Lower leg skin (tissue), 4 donors: ENCODE results near the gene DDX47. TPM values are rescaled to one million over a fixed set of nuclear protein-coding genes. Genes with fewer than 3 reads are reported as not detected.

Experiments used
- DNase-seq, 2 donors: peaks; one replicate each; pipeline ENCODE4 v3.0.0-alpha.2; 2019; ENCODE audit warnings: low spot score in 2 of 2
- H3K4me3 ChIP-seq: fragments of 200-600 bp; sonication (generic); 2 replicates; pipeline ENCODE4 v1.5.1; 2017; ENCODE audit warnings: mild to moderate bottlenecking, low read depth; ENCODE audit not compliant: poor library complexity, severe bottlenecking
- POLR2A ChIP-seq, 2 donors: fragments of 450-650 bp; IDR thresholded peaks; one replicate each; pipeline ENCODE4 v1.6.1; 2016 to 2017; ENCODE audit warnings: antibody characterized with exemption in 2 of 2, mild to moderate bottlenecking in 1 of 2, moderate library complexity in 1 of 2
- WGBS, 2 donors: methylation state at CpG; one replicate each; pipeline ENCODE4 v1.1.5; 2018; 5-methylcytosine and 5-hydroxymethylcytosine counted together
- intact Hi-C: fragments of 100-400 bp; cut with DNase I; formaldehyde crosslinking; loops from one replicate; pipeline ENCODE4 v1.15.0; 2023; ENCODE audit warnings: low total_unique reads
- total RNA-seq, 4 donors: library from RNA; depleted of rRNA; stranded (reverse); fragments of >200 nt; gene quantifications; one replicate each; pipeline ENCODE4 v1.1.0, GENCODE V29; 2016
- TF ChIP-seq, protein P1 (sequence below), 3 donors: fragments of 450-650 bp; IDR thresholded peaks; one replicate each; pipeline ENCODE4 v1.5.1; 2016; ENCODE audit warnings: antibody characterized with exemption in 3 of 3, mild to moderate bottlenecking in 3 of 3, moderate library complexity in 2 of 3

Gene DDX47
- total RNA-seq, 4 donors from 2014 or later, result 38.7 to 59.8 (median 55.4) TPM

DNA sequence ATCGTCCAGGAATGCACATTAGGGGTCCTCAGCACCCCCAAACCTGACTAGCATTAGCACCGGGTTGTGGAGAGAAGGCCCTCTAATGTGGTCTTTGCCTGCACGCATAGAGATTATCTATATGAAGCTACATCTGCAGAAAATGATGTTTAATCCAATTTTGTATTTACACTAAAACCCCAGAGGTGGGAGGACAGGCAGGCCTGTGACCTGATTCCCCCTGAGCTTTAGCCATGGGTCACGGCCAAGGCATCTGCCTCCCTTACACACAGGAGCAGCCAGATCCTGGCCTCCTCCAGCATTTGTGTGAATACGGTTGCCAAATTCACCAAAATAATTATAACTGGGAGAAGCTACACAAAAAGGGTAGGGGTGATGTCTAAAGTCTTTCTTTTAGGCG lies 20.7 kb upstream of the DDX47 start:
- peak in 1 of 2 donors; percentile 26 for DNase-seq
- 45 to 47% methylated on average over 6 of the region's 6 CpGs for WGBS, 2 donors
- no peak overlapping the region for H3K4me3 ChIP-seq
- intact Hi-C loops, result loop anchor here (10.0 kb wide), 1 partner anchor 422 kb away; no protein-coding TSS in a partner anchor
- TF ChIP-seq POLR2A (IDR thresholded peaks at IDR 0.05), result no peak
- TF ChIP-seq, protein P1, sequence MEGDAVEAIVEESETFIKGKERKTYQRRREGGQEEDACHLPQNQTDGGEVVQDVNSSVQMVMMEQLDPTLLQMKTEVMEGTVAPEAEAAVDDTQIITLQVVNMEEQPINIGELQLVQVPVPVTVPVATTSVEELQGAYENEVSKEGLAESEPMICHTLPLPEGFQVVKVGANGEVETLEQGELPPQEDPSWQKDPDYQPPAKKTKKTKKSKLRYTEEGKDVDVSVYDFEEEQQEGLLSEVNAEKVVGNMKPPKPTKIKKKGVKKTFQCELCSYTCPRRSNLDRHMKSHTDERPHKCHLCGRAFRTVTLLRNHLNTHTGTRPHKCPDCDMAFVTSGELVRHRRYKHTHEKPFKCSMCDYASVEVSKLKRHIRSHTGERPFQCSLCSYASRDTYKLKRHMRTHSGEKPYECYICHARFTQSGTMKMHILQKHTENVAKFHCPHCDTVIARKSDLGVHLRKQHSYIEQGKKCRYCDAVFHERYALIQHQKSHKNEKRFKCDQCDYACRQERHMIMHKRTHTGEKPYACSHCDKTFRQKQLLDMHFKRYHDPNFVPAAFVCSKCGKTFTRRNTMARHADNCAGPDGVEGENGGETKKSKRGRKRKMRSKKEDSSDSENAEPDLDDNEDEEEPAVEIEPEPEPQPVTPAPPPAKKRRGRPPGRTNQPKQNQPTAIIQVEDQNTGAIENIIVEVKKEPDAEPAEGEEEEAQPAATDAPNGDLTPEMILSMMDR (IDR thresholded peaks at IDR 0.05), result no peak

DNA sequence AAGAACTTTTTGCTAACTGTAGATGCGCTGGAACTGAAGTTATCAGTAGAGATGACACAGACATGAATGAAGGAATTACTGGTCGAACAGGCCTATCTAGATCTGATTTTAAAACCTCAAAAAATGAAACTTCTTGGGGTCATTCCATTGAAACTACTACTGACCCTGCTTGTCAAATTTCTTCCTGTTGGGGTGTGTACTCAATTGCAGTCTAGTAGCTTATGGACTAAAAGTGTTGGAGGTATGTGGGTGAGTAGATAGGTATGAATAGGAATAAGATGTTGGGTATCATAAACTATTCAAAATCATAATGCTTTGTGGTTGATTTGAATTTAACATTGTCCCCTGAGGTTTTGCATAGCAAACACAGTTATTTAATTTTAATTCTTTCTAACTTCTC lies 18.5 kb upstream of the DDX47 start:
- TF ChIP-seq POLR2A (IDR thresholded peaks at IDR 0.05), result no peak
- TF ChIP-seq, protein P1 (IDR thresholded peaks at IDR 0.05), result no peak
- H3K4me3 ChIP-seq, result no peak overlapping the region
- 82 to 85% methylated on average over 2 of the region's 2 CpGs for WGBS, 2 donors
- intact Hi-C loops, result loop anchor here (10.0 kb wide), 1 partner anchor 420 kb away; no protein-coding TSS in a partner anchor
- DNase-seq, result no peak

DNA sequence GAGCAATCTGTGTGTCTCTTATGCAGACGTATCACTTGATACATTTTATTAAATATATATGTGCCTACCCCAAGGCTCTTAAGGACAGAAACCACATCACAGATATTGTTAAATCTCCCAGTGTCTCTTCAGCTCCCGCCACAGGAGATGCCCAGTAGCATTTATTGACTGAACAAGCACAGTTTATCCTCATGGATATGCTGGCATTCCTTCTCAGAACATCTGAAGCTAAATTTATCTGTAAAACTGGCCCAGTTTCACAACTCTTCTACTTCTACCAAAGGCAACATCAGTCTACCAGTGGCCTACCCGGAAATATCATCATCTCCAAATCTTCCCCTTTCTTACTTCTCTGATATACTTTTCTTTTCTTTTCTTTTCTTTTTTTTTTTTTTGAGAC lies 17.0 kb upstream of the DDX47 start:
- intact Hi-C loops, result loop anchor here (10.0 kb wide), 1 partner anchor 419 kb away; no protein-coding TSS in a partner anchor
- no peak overlapping the region for H3K4me3 ChIP-seq
- TF ChIP-seq POLR2A (IDR thresholded peaks at IDR 0.05), result no peak
- TF ChIP-seq, protein P1 (IDR thresholded peaks at IDR 0.05), result no peak
- DNase-seq, result peak in 1 of 2 donors; percentile 8
- 77 to 91% methylated on average over 3 of the region's 3 CpGs for WGBS, 2 donors

DNA sequence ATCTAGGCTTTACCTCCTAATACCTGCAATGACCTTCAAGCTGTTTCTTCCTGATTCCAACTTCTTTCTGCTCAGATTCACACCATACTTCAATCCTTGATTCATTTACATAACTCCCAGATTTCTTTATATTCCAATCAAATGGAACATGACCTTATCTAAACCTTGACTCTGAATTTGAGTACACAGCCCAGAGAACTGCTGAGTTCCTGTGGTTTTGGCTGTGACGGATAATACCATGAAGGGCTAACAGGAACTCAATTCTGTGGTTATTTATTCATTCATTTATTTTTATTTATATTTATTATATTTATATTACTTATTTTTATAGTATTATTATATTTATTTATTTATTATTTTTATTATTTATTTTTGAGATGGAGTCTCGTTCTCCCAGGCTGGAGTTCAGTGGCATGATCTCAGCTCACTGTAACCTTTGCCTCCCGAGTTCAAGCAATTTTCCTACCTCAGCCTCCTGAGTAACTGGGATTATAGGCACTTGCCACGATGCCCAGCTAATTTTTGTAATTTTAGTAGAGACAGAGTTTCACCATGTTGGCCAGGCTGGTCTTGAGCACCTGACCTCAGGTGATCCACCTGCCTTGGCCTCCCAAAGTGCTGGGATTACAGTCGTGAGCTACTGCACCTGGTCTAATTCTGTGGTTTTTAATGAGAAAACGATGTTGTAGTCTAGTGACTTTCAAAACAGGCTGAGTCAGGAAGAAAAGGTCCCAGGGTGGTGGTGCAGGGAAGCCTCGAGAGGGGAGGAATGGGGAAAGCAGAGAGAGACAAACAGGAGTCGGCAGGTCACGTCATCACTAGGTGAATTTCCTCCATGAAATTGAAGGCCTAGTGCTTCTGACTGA lies 16.0 kb upstream of the DDX47 start:
- DNase-seq, result peak in 1 of 2 donors; percentile 37

DNA sequence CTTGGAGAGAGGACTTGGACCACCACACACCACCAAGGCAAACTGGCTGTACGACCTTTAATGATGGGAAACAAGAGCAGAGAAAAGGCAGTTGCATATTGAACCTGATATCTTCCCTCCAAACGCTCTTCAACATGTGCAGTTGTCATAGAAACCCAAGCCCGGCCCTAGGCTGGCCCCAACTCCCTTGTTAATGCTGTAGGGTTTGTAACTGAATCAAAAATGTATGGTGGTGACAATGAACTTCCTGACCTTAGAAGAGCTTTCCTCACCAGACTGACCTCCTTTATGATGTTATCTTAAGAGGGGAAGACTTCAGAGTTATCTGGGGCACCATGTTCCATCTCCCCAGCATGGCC lies 15.4 kb upstream of the DDX47 start:
- no peak for TF ChIP-seq POLR2A (IDR thresholded peaks at IDR 0.05)
- TF ChIP-seq, protein P1 (IDR thresholded peaks at IDR 0.05), result no peak
- intact Hi-C loops, result loop anchor here (10.0 kb wide), 1 partner anchor 417 kb away; no protein-coding TSS in a partner anchor
- no peak overlapping the region for H3K4me3 ChIP-seq
- WGBS, 2 donors, result 87% methylated on average over 3 of the region's 3 CpGs
- no peak for DNase-seq

More for the DNA sequence above, 16.0 kb upstream of the DDX47 start:
- TF ChIP-seq, protein P1 (IDR thresholded peaks at IDR 0.05), result no peak
- no peak for TF ChIP-seq POLR2A (IDR thresholded peaks at IDR 0.05)
- intact Hi-C loops, result loop anchor here (10.0 kb wide), 1 partner anchor 418 kb away; no protein-coding TSS in a partner anchor
- no peak overlapping the region for H3K4me3 ChIP-seq
- WGBS, 2 donors, result 86 to 91% methylated on average over 9 of the region's 9 CpGs
